HG03139 (cell line): ENCODE measurements around the gene SPEG.

Source experiments
- ATAC-seq: cut with Tn5 transposase; IDR thresholded peaks from one replicate; pipeline ENCODE4 v1.9.1; 2021; ENCODE audit not compliant: unreplicated experiment

Gene SPEG

DNA sequence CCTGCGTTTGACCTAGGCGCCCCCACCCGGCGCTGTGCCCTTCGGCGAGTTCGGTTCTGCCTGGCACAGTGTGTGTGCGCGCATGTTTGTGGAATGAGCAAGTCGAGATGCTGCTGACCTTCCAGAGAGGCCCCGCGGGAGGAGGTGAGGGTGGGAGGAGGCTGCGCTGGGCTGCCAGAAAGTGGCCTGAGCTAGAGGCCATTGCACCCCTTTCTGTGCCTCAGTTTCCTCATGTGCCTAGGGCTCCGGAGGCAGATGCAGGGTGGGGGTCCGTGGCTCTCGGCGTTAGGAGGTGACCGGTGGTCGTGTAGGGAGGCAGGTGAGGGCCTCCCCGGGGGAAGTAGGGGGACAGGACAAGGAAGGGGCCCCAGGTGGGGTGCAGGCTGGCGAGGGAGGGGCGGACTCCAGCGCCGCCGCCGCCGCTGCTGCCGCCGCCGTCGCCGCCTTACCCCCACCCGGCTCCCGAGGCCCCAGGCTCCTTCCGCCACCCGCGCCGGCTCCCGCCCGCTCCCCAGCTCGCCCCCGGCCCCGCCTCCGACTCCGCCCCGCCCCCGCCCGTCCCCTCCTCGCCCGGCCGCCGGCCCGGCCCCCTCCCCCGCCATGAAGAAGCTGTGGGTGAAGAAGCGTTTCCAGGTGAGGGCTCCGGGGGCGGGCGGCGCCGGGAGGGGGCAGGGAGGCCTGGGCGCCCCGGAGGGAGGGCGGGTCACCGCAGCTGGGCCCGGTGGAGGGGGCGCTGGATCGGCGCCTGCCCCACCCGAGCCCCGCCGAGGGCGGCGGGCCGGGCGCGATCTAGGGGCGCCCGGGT is 7.0 kb downstream of the SPEG start:
- no peak for ATAC-seq

DNA sequence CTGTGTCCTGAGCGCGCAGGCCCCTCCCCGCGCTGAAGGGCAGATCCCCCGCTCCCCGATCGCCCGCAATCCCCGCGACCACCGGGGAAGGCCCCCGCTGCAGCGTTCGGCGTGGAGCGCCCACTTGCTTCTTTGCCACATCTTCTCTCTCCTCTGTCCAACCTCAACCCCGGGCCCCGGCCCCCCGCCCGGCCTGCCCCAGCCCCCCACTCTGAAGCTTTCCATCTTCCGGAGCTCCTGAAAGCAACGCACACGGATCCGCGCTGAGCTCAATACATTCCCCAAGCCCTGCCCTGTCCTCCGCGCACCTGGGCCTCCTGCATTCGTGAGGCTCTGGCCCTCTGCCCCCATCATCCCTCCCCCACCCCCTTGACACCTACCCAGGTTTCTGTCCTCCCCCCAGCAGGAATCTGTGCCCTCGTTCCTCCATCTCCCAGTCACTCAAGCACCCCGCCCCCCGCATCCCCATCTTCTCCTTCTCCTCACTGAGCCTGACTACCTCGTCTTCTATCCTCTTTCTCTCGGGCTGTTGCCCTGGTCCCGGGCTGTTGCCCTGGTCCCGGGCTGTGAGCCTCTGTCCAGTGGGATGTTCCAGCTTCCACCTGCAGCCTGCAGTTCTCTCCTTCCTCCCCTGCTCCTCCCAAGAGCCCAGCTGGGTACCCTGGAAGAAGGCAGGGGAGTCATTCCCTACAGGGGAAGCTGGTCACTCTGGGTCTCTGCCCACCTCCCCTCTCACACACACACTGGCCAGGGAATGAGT is 7.8 kb downstream of the SPEG start:
- no peak for ATAC-seq

DNA sequence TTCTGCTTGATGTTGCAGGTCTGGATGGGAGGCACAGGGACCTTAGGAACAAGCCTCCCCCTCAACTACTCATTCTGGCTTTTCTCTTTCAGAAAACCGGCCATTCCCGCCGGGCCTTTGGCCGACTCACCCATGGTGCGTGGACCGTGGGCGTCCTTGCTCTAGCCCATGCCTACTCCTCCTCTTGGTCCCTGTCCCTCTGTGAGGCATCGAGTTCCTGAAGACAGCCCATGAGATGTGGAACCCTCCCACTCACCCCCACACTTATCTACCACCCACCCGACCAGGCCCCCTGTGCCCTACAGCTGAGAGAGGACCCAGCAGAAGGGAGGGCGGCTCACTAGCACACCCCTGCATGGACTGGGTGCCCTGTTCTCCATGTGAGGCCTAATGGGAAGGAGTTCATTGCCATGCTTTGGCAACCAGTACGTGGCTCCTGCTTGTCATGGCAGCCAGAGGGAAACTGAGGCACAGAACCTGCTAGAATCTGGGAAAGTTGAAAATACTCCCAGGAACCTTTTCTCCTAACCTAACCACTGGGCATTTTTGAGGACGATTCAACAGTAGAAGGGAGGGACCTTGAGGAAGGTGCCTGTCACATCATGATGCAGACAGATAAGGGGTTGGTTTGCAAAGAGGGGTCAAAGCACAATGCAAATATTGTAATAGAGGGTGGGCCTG is 8.5 kb downstream of the SPEG start:
- ATAC-seq: no peak

- no peak for ATAC-seq
These were observed 9.0 kb downstream of the SPEG start for GRCh38 chr2:219443697-219444023.

DNA sequence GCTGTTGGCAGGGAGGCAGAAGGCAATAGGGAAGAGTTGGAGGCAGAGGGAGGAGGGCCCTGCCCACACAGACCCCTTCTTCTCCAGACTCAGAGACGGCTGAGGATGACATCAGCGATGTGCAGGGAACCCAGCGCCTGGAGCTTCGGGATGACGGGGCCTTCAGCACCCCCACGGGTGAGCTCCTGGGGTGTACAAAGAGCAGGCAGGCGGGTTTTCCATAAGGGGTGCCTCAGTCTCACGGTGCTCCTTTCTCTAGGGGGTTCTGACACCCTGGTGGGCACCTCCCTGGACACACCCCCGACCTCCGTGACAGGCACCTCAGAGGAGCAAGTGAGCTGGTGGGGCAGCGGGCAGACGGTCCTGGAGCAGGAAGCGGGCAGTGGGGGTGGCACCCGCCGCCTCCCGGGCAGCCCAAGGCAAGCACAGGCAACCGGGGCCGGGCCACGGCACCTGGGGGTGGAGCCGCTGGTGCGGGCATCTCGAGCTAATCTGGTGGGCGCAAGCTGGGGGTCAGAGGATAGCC is 10.0 kb downstream of the SPEG start:
- no peak for ATAC-seq

- no peak for ATAC-seq
These were observed 10.6 kb downstream of the SPEG start for GRCh38 chr2:219445220-219445640.

DNA sequence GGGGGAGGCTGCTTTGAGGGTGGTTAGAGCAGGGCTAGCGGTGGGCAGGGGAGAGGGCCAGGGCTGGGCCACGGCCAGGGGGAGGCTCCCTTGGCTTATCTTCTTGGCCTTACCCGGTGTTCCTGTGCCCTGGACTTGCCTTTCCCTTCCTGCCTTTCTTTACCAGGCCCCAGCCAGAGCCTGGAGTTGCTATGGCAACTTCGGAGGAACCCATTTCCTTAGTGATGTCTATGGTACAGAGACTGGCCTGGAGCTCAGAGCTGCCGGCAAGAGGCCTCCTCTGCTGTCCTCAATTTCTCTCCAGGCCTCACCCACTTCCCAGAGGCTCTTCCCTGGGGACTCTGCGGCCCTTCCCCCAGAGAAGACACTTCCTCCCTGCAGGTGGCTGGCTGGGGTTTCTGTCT is 11.5 kb downstream of the SPEG start:
- ATAC-seq: no peak

DNA sequence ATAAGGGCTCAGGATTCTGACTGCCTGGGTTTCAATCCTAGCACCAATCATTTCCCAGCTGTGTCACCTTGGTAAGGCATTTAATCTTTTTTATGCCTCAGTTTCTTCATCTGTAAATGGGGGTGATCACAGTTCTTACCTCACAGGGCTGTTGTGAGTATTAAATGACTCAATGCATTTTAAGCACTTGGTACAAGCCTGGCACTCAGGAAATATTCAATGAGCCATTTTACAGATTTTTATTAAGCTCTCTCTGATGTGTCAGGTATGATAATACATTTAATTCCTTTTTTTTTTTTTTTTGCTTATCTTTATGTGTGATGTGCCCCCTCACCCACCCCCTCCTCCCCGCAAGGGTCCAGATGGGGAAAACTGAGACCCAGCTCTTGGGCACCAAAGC is 12.0 kb downstream of the SPEG start:
- no peak for ATAC-seq

DNA sequence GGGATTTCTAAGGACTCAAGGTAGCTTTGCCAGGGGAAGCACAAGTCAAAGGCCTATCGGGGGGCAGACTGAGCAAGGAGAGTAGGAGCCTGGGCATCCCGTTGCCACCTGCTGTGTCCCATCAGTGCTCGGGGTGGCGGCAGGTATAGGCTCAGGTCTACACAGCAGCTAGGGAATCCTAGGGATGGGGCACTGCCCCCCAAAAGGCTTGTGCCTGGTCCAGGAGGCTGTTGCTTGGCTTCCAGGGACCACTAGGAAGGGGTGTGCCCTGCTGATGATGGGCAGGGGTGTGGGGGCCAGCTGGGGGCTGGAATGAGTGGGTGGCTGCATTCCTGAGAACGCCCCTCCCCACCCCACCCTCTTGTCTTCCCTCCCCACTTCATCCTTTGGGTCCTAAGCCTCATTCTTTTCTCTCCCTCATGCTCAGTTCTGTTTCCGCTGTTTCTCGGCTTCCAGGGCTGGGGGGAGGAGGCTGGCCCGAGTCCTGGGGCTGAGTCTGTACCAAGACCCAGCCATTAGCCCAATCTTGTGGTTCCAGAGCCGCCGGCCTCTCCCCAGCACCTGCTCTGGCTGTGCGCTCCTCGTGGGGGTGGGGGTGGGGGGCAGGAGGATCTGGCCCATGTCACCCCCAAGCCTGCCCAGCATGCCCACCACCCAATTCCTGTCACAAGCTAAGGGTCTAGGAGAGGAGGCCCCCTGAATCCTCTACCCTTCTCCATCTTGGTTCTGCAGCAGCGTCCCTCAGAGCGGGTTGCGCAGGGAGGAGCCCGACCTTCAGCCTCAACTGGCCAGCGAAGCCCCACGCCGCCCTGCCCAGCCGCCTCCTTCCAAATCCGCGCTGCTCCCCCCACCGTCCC is 12.8 kb downstream of the SPEG start:
- no peak for ATAC-seq

GRCh38 chr2:219448099-219448775 is 13.6 kb downstream of the SPEG start:
- no peak for ATAC-seq

- no peak for ATAC-seq
These were observed 14.2 kb downstream of the SPEG start for GRCh38 chr2:219448776-219449341.

DNA sequence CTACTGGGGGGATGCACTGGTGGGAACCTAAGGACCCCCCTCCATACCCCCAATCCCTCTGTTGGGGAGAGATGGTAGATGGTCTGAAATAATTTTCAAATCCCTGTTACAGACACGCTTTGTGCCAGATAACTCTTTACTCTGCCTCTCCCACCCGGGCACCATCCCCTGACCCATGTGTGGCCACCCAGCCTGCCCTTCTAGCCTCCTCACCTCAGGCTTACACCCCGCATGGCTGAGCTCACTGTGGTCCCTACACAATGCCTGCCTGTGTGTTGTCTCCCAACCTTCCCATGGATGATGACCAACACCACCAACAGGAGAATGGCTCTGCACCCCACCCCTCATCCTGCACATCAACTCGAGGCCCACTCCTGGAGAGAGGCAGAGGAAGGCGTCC is 15.0 kb downstream of the SPEG start:
- no peak for ATAC-seq

DNA sequence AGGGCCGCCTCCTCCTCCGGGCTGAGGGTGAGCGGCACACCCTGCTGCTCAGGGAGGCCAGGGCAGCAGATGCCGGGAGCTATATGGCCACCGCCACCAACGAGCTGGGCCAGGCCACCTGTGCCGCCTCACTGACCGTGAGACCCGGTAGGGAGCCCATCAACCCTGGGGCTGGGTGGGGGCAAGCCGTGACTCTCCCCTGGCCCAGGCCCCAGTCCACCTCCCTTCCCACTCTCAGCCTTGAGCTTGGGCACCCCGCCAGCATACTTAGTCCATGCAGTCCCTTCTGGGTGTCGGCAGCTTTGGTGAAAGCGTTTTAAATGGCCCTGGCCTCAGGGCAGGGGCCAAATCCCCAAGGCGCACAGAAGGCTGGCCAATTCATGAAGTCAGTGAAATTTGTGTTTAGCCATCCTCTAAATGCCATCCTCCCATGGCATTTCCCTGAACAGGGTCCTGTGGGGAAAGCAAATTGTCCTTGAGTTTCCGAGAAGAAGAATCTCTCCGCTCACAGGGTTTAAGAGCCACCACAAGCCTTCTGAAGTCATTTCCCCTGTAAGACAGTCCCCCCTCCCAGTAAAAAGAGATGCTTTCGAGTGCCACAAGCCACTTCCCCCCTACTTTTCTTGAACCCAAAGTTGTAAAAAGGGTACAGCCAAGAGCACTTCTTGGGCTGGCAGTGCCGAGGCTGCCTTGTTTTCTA is 17.2 kb downstream of the SPEG start:
- no peak for ATAC-seq

GRCh38 chr2:219452361-219453317 is 18.0 kb downstream of the SPEG start:
- no peak for ATAC-seq

DNA sequence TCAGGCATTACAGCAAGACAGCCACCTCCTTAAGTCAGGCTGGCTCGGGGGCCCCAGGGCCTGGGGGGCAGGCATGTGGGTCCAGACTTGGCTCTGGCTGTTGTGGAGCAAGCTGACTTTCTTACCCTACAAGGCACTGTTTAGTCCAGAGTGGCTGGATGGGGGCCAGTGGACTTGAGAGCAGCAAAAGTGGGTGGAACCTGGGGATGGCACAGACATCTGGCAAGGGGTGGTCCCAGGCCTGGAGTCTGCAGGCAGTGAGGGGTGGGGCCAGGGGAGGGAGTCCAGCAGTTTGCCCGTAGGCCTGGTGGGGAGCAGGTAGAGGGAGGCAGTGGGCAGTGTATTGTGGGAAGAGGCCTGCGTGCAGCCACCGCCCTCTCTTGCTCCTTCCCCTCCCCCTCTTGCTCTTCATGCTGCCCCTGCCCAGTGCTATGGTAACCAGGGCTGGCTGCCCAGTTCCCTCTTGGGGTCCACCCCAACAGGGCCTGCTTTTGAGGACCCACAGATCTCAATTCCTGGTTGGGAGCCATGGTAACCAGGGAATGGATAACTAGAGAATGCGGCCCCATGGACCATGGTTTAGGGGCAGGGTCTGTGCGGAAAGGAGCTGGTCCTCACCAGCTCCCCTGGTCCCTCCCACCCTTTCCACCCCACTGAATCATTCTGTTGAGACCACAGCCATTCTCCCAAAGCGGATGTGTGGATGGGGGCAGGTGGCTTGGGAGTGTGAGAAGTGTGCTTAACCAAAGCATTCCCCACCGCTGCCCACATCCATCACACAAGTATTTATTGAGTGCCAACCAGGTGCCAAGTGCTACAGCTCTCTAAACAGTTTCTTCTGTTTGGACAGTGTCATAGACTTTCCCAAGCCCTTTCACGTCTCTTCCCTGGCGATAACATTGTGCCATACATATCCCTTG is 19.3 kb downstream of the SPEG start:
- ATAC-seq: no peak

DNA sequence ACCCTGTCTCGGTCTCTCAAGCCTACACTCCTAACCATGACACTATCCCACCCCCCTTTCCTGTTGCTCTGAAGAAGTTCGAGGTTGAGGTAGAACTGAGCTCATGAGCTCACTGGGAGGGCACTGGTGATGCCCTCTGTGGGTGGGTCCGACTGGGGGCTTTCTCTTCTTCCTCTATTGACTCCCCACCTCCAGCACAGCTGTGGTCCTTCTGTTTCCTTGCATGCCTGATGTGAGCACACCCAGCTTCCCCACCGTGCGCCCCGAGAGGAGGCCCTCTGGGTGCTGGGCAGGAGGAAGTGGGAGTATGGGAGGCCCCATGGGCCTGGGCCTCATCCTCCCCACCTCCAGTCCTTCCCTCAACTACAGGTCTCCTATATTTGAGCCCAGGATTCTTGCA is 20.9 kb downstream of the SPEG start:
- no peak for ATAC-seq

GRCh38 chr2:219457784-219458369 is 23.2 kb downstream of the SPEG start:
- no peak for ATAC-seq
